Loucy (cell line): Measurements from ENCODE around the gene WFDC2.

ENCODE experiments used
- H2AFZ ChIP-seq: fragments of 200-600 bp; sonication (generic); 2 replicates; pipeline ENCODE4 v1.6.0; 2016; ENCODE audit warnings: antibody characterized with exemption, mild to moderate bottlenecking, low read length, moderate library complexity
- H3F3A ChIP-seq: fragments of 200-600 bp; 2 replicates; pipeline ENCODE4 v1.6.0; 2016; ENCODE audit warnings: antibody characterized with exemption, low read depth, mild to moderate bottlenecking
- H3K27me3 ChIP-seq: fragments of 200-600 bp; sonication (generic); 2 replicates; pipeline ENCODE4 v1.6.1; 2014; ENCODE audit warnings: low read length, mild to moderate bottlenecking; ENCODE audit not compliant: insufficient read depth, poor library complexity, severe bottlenecking
- H3K36me3 ChIP-seq: fragments of 200-600 bp; sonication (generic); 2 replicates; pipeline ENCODE4 v1.6.1; 2016; ENCODE audit warnings: low read length; ENCODE audit not compliant: insufficient read depth
- H3K4me1 ChIP-seq: fragments of 200-600 bp; sonication (generic); 2 replicates; pipeline ENCODE4 v1.5.1; 2014; ENCODE audit warnings: low read length, mild to moderate bottlenecking; ENCODE audit not compliant: insufficient read depth, poor library complexity, severe bottlenecking
- H3K4me2 ChIP-seq: fragments of 200-600 bp; sonication (generic); 2 replicates; pipeline ENCODE4 v1.6.0; 2014; ENCODE audit warnings: antibody characterized with exemption, low read length, low read depth, mild to moderate bottlenecking; ENCODE audit not compliant: poor library complexity, severe bottlenecking
- H3K4me3 ChIP-seq: fragments of 200-600 bp; sonication (generic); 2 replicates; pipeline ENCODE4 v1.5.1; 2014; ENCODE audit warnings: low read length, mild to moderate bottlenecking, mixed read lengths; ENCODE audit not compliant: poor library complexity, severe bottlenecking
- H3K79me2 ChIP-seq: fragments of 200-600 bp; sonication (generic); 2 replicates; pipeline ENCODE4 v1.6.1; 2014; ENCODE audit warnings: low read length; ENCODE audit not compliant: insufficient read depth
- H3K9ac ChIP-seq: fragments of 200-600 bp; sonication (generic); 2 replicates; pipeline ENCODE4 v1.6.0; 2014; ENCODE audit warnings: mild to moderate bottlenecking, low read depth, low read length, moderate library complexity; ENCODE audit not compliant: poor library complexity, severe bottlenecking
- H3K9me2 ChIP-seq: fragments of 200-600 bp; sonication (generic); replicated peaks from 2 replicates; pipeline ENCODE4 v1.6.1; 2016; ENCODE audit warnings: low read depth, low read length, mixed read lengths
- H3K9me3 ChIP-seq: fragments of 200-600 bp; sonication (generic); 2 replicates; pipeline ENCODE4 v1.6.1; 2014; ENCODE audit warnings: mild to moderate bottlenecking, antibody characterized with exemption, low read length, low read depth; ENCODE audit not compliant: insufficient read depth
- H4K20me1 ChIP-seq: fragments of 200-600 bp; sonication (generic); 2 replicates; pipeline ENCODE4 v1.6.0; 2014; ENCODE audit warnings: antibody characterized with exemption, low read length, mild to moderate bottlenecking; ENCODE audit not compliant: insufficient read depth, poor library complexity, severe bottlenecking
- CTCF ChIP-seq: fragments of 200-600 bp; sonication (generic); conservative IDR thresholded peaks from 2 replicates; pipeline ENCODE4 v1.5.1; 2014; ENCODE audit warnings: mild to moderate bottlenecking, antibody characterized with exemption, low read length
- EZH2phosphoT487 ChIP-seq: fragments of 200-600 bp; IDR thresholded peaks from 2 replicates; pipeline ENCODE4 v1.6.1; 2018; ENCODE audit warnings: antibody characterized with exemption, mild to moderate bottlenecking, moderate library complexity, borderline replicate concordance

The WFDC2 gene

GRCh38 chr20:45497971-45498494 is 28.5 kb downstream of the WFDC2 start:
- H3K9ac ChIP-seq, result no peak overlapping the region
- no peaks in the 10 kb centered on the region for H3K27me3 ChIP-seq
- no peaks in the 10 kb centered on the region for H3K79me2 ChIP-seq
- H3K9me3 ChIP-seq, result no peaks in the 10 kb centered on the region
- no peaks in the 10 kb centered on the region for H3F3A ChIP-seq
- H3K9me2 ChIP-seq, result no peaks in the 10 kb centered on the region
- no peak overlapping the region for H2AFZ ChIP-seq
- no peaks in the 10 kb centered on the region for H3K4me1 ChIP-seq
- H3K4me3 ChIP-seq, result no peak overlapping the region
- H3K4me2 ChIP-seq, result no peak overlapping the region
- H3K36me3 ChIP-seq, result no peaks in the 10 kb centered on the region
- no peaks in the 10 kb centered on the region for H4K20me1 ChIP-seq
- TF ChIP-seq EZH2phosphoT487 (no peak), CTCF (no peak)

- H3K9me3 ChIP-seq, result no peaks in the 10 kb centered on the region
Measured at GRCh38 chr20:45500022-45500421, 30.5 kb downstream of the WFDC2 start.

GRCh38 chr20:45501600-45501999 is 32.0 kb downstream of the WFDC2 start:
- Histone ChIP-seq H3K9me2 (no peaks in the 10 kb centered on the region), H3K36me3 (no peaks in the 10 kb centered on the region), H3K9ac (no peak overlapping the region), H3K27me3 (no peaks in the 10 kb centered on the region), H3K4me1 (no peaks in the 10 kb centered on the region), H3K4me2 (no peak overlapping the region), H3K79me2 (no peaks in the 10 kb centered on the region), H3K4me3 (no peak overlapping the region), H3K9me3 (no peaks in the 10 kb centered on the region), H2AFZ (no peak overlapping the region), H3F3A (no peaks in the 10 kb centered on the region), H4K20me1 (no peaks in the 10 kb centered on the region)
- TF ChIP-seq EZH2phosphoT487 (no peak), CTCF (no peak)

More at GRCh38 chr20:45500022-45500421, 30.5 kb downstream of the WFDC2 start:
- H3K36me3 ChIP-seq, result no peaks in the 10 kb centered on the region
- TF ChIP-seq EZH2phosphoT487, result no peak
- no peak for TF ChIP-seq CTCF
- no peaks in the 10 kb centered on the region for H3K79me2 ChIP-seq
- no peak overlapping the region for H3K4me2 ChIP-seq
- no peaks in the 10 kb centered on the region for H3K9me2 ChIP-seq
- no peaks in the 10 kb centered on the region for H3K4me1 ChIP-seq
- no peak overlapping the region for H3K4me3 ChIP-seq
- H3K27me3 ChIP-seq, result no peaks in the 10 kb centered on the region
- H3F3A ChIP-seq, result no peaks in the 10 kb centered on the region
- no peak overlapping the region for H3K9ac ChIP-seq
- H4K20me1 ChIP-seq, result no peaks in the 10 kb centered on the region
- no peak overlapping the region for H2AFZ ChIP-seq
